IPS-18a (cell line): ENCODE measurements around the gene TMEM62.

Experiments used
- H3K27ac ChIP-seq: one replicate; pipeline ENCODE4 v1.5.1; 2013; ENCODE audit warnings: low read length
- H3K27me3 ChIP-seq: one replicate; pipeline ENCODE4 v1.6.1; 2013; ENCODE audit warnings: mild to moderate bottlenecking, low read length; ENCODE audit not compliant: control insufficient read depth, insufficient read depth
- H3K36me3 ChIP-seq: one replicate; pipeline ENCODE4 v1.6.1; 2013; ENCODE audit warnings: low read depth, low read length; ENCODE audit not compliant: control insufficient read depth
- H3K4me1 ChIP-seq: one replicate; pipeline ENCODE4 v1.6.1; 2013; ENCODE audit warnings: low read depth, low read length; ENCODE audit not compliant: control insufficient read depth
- H3K4me3 ChIP-seq: one replicate; pipeline ENCODE4 v1.5.1; 2013; ENCODE audit warnings: low read length
- H3K9ac ChIP-seq: one replicate; pipeline ENCODE4 v1.6.1; 2013; ENCODE audit warnings: mild to moderate bottlenecking, low read length, moderate library complexity
- H3K9me3 ChIP-seq: one replicate; pipeline ENCODE4 v1.6.1; 2013; ENCODE audit warnings: low read depth, low read length; ENCODE audit not compliant: control insufficient read depth

TMEM62 gene

GRCh38 chr15:43199945-43200488 lies 66.6 kb downstream of the TMEM62 start:
- Histone ChIP-seq H3K4me1 (no peaks in the 10 kb centered on the region), H3K36me3 (peaks cover under 1% of the 10 kb centered on the region)

DNA sequence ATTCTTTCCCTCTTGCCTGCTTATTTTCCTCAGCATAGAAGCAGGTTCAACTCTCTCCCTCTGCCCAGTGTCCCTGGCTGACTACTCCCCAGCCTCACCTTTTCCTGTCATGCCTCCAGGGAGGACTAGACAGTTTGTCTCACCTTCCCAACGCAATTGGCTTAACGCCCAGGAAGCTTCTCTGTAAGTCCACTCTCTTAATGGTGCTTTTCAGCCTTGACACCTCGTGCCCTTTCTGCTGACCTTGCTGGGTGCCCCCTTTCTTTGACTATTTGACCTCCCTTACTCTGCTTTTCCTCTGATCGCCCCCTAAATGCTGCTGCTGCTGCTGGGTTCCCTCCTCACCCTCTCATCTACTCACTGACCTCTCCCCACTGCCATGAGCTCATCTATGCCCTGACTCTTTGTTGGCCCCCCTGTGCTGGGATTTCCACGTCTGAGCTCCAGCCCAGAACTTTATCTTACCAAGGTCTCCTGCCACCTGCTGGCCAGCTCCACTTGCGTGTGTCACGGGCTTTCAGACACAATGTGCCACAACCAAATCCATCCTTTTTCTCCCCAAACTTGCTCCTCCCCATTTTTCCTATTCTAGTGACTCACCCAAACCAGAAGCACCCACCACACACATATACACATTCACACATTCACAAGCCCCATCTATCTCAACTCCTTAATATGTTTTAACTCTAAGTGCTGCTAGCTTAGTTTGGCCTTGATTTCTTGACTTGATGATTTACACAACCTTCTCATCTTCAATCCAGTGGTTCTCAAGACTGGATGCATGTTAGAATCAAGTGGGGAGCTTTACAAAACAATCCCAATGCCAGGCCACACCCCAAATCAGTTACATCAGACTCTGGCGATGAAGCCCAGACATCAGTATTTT lies 70.9 kb downstream of the TMEM62 start:
- no peak overlapping the region for H3K4me3 ChIP-seq
- no peaks in the 10 kb centered on the region for H3K4me1 ChIP-seq
- no peak overlapping the region for H3K9ac ChIP-seq
- no peaks in the 10 kb centered on the region for H3K36me3 ChIP-seq
- no peak overlapping the region for H3K27ac ChIP-seq
- H3K27me3 ChIP-seq: no peaks in the 10 kb centered on the region
- H3K9me3 ChIP-seq: no peaks in the 10 kb centered on the region

More at GRCh38 chr15:43199945-43200488, 66.6 kb downstream of the TMEM62 start:
- no peaks in the 10 kb centered on the region for H3K9me3 ChIP-seq
- H3K27ac ChIP-seq: no peak overlapping the region
- no peak overlapping the region for H3K9ac ChIP-seq
- H3K4me3 ChIP-seq: no peak overlapping the region
- H3K27me3 ChIP-seq: no peaks in the 10 kb centered on the region

DNA sequence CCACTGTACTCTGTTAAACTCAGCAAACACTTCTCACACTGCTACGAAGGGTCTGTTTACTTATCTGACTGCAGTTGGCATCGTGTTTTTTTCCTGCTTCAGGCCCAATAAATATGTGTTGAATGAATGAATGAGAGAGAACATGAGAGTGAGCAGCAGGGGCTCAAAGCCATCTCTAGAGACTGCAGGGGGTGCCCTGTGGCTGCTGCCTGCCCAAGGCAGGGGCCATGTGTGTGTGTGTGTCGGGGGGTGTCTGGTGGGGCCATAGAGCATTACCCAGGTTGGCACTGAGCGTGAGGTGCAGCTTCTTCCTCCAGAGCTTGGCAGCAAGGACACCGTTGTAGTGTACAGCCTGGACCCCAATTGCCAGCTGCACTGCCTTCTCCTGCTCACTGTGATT lies 72.7 kb downstream of the TMEM62 start:
- H3K4me3 ChIP-seq: no peak overlapping the region
- no peak overlapping the region for H3K9ac ChIP-seq

GRCh38 chr15:43207024-43207423 lies 73.6 kb downstream of the TMEM62 start:
- H3K27ac ChIP-seq: no peak overlapping the region
- no peaks in the 10 kb centered on the region for H3K4me1 ChIP-seq
- H3K9ac ChIP-seq: no peak overlapping the region
- no peak overlapping the region for H3K4me3 ChIP-seq
- no peaks in the 10 kb centered on the region for H3K9me3 ChIP-seq
- no peaks in the 10 kb centered on the region for H3K27me3 ChIP-seq
- H3K36me3 ChIP-seq: no peaks in the 10 kb centered on the region

More for the DNA sequence above, 72.7 kb downstream of the TMEM62 start:
- Histone ChIP-seq H3K27me3 (no peaks in the 10 kb centered on the region), H3K9me3 (no peaks in the 10 kb centered on the region), H3K4me1 (no peaks in the 10 kb centered on the region), H3K27ac (no peak overlapping the region), H3K36me3 (no peaks in the 10 kb centered on the region)

GRCh38 chr15:43208052-43209002 lies 74.9 kb downstream of the TMEM62 start:
- Histone ChIP-seq H3K36me3 (no peaks in the 10 kb centered on the region), H3K4me1 (no peaks in the 10 kb centered on the region), H3K27ac (no peak overlapping the region), H3K4me3 (no peak overlapping the region), H3K9ac (no peak overlapping the region), H3K27me3 (no peaks in the 10 kb centered on the region), H3K9me3 (no peaks in the 10 kb centered on the region)

DNA sequence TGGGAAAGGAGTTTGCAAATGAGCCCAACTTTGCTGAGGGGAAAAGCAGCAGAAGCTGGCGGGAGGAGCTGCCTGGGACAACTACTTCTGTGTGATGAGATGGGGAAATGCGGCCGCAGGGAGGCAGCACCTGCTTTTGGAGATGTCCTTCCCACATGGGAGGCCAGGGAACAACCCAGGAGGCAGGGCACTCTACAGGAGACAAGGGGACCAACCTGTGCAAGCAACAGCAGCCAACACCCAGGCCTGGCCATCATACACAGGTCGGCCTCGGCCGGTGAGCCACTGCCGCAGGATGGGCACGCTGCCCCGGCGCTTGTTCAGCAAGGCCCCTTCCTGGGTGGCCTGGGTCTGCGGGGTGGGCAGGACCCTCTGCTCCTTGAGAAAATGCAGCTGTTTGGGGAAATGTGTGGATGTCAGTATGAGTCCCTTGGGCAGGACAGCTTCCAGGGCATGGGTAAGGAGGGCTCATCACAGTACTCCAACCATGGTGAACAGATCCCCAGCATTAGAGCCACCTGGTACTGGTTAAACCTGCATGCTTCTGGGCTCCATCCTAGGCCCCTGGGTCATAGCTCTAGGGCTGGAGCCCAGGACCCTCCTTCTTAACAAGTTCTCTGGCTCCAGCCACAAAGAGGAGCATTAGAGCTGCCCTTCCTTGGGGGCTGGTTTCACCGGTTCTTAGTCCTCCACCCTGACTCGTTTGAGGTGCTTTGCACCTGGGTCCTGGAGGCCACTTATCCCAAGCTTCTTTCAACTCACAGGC lies 75.9 kb downstream of the TMEM62 start:
- no peak overlapping the region for H3K4me3 ChIP-seq

DNA sequence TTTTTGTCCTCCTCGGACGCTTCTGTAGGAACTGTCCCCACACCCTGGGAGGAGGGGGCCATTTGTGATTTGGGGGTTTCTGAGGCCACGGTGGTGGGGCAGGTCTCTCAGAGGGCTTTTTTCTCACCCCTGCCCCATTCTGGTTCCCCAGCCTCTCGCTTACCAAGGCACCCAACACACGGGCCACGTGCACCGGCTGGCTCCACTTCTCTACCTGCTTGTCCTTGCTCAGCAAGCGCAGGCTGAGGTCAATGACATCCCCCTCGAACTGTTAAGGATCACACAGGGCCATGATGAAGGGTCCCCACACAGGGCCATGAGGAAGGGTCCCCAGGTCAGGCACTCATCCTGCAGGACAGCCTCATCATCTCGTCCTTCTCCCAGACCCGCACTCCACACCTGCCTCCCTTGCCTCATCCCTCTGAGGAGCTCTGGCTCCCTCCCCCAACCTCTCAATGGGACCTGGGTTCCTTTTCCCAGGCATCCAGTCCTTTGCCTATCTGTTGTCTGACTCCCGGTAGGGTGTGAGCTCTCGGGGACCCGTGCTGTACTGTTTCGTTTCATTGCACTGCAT lies 76.9 kb downstream of the TMEM62 start:
- Histone ChIP-seq H3K27ac (no peak overlapping the region), H3K36me3 (no peaks in the 10 kb centered on the region), H3K27me3 (no peaks in the 10 kb centered on the region)

More for the DNA sequence above, 75.9 kb downstream of the TMEM62 start:
- Histone ChIP-seq H3K4me1 (no peaks in the 10 kb centered on the region), H3K27ac (no peak overlapping the region), H3K9me3 (no peaks in the 10 kb centered on the region), H3K9ac (no peak overlapping the region), H3K36me3 (no peaks in the 10 kb centered on the region), H3K27me3 (no peaks in the 10 kb centered on the region)

GRCh38 chr15:43210807-43211206 lies 77.4 kb downstream of the TMEM62 start:
- H3K27ac ChIP-seq: no peak overlapping the region
- no peak overlapping the region for H3K4me3 ChIP-seq
- H3K27me3 ChIP-seq: no peaks in the 10 kb centered on the region
- H3K4me1 ChIP-seq: no peaks in the 10 kb centered on the region
- no peaks in the 10 kb centered on the region for H3K9me3 ChIP-seq
- H3K36me3 ChIP-seq: no peaks in the 10 kb centered on the region
- H3K9ac ChIP-seq: no peak overlapping the region

More for the DNA sequence above, 76.9 kb downstream of the TMEM62 start:
- Histone ChIP-seq H3K9me3 (no peaks in the 10 kb centered on the region), H3K4me3 (no peak overlapping the region), H3K9ac (no peak overlapping the region), H3K4me1 (no peaks in the 10 kb centered on the region)

- Histone ChIP-seq H3K9me3 (no peaks in the 10 kb centered on the region), H3K27me3 (no peaks in the 10 kb centered on the region), H3K9ac (no peak overlapping the region), H3K27ac (no peak overlapping the region), H3K36me3 (no peaks in the 10 kb centered on the region), H3K4me3 (no peak overlapping the region), H3K4me1 (no peaks in the 10 kb centered on the region)
These were observed 77.9 kb downstream of the TMEM62 start for GRCh38 chr15:43211224-43211735.

DNA sequence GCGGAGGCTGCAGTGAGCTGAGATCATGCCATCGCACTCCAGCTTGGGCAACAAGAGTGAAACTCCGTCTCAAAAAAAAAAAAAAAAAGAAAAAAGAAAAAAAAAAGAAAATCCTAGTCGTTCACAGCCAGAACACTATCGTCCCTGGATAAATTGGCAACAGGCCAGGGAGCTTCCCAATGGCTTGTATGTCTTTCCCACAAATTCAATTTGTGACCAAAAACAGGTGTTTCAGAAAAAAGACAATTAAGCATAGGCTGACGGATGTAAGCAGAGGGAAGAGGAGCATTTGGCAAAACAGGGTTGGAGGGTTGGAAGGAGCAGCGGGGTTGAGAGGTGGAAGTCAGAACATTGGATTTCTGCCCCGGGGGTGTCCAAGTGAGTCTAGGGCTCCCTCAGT lies 78.9 kb downstream of the TMEM62 start:
- H3K27me3 ChIP-seq: no peaks in the 10 kb centered on the region
- H3K9me3 ChIP-seq: no peaks in the 10 kb centered on the region
- no peak overlapping the region for H3K9ac ChIP-seq
- H3K4me1 ChIP-seq: no peaks in the 10 kb centered on the region
- H3K4me3 ChIP-seq: no peak overlapping the region
- H3K27ac ChIP-seq: no peak overlapping the region
- no peaks in the 10 kb centered on the region for H3K36me3 ChIP-seq
